ENCODE measurements around the gene TAB3. TPM values are rescaled to one million over a fixed set of nuclear protein-coding genes. Genes with fewer than 3 reads are reported as not detected.

The TAB3 gene
- total and polyA plus RNA-seq, 7 donors, result 6.7 to 31.6 (median 17.4) TPM

DNA sequence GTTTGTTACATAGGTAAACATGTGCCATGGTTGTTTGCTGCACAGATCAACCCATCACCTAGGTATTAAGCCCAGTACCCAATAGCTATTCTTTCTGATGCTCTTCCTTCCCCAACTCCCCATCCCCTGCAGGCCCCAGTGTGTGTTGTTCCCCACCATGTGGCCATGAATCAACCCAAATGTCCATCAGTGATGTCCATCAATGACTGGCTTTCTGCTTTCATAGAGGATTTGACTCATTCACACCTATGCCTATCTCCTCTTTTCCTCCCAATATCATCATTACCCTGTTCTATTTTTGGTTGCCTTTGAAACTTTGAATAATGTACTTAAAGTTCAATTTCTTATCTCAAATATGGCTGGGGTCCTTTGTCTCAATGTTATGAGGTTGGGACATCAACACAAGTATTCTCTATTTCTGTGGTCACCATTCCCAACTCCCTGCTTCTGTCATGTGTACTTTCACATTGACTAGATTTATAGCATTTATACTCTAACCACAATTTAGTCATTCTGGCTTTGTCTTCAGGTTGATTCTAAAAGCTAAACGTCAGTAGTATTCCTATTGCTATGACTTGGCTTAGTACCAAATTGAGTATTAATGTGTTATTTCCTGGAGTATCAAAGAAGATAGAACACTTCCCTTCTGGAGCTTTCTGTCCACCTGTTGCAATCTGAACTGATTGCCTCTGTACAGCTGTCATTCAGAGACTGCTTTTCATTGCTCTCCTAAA is 107.2 kb downstream of the TAB3 start:
- H3K36me3 ChIP-seq, result no peaks in the 10 kb centered on the region
- no peak for TF ChIP-seq POLR2A (IDR thresholded peaks at IDR 0.05)
- no peak for TF ChIP-seq POLR2AphosphoS5 (IDR thresholded peaks at IDR 0.05)
- TF ChIP-seq, protein P1, sequence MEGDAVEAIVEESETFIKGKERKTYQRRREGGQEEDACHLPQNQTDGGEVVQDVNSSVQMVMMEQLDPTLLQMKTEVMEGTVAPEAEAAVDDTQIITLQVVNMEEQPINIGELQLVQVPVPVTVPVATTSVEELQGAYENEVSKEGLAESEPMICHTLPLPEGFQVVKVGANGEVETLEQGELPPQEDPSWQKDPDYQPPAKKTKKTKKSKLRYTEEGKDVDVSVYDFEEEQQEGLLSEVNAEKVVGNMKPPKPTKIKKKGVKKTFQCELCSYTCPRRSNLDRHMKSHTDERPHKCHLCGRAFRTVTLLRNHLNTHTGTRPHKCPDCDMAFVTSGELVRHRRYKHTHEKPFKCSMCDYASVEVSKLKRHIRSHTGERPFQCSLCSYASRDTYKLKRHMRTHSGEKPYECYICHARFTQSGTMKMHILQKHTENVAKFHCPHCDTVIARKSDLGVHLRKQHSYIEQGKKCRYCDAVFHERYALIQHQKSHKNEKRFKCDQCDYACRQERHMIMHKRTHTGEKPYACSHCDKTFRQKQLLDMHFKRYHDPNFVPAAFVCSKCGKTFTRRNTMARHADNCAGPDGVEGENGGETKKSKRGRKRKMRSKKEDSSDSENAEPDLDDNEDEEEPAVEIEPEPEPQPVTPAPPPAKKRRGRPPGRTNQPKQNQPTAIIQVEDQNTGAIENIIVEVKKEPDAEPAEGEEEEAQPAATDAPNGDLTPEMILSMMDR (IDR thresholded peaks at IDR 0.05), result no peak
- TF ChIP-seq EP300 (IDR thresholded peaks at IDR 0.05), result no peak
- 4 to 19% methylated on average over 1 of the region's 1 CpG for WGBS, 2 donors
- H3K4me3 ChIP-seq, result no peak overlapping the region
- H3K27me3 ChIP-seq, result no peaks in the 10 kb centered on the region
- intact Hi-C loops (cut with DNase I), result no loop called here
- no peak for DNase-seq
- H3K27ac ChIP-seq, result no peak overlapping the region
- H3K4me1 ChIP-seq, result no peaks in the 10 kb centered on the region
- no peaks in the 10 kb centered on the region for H3K9me3 ChIP-seq

DNA sequence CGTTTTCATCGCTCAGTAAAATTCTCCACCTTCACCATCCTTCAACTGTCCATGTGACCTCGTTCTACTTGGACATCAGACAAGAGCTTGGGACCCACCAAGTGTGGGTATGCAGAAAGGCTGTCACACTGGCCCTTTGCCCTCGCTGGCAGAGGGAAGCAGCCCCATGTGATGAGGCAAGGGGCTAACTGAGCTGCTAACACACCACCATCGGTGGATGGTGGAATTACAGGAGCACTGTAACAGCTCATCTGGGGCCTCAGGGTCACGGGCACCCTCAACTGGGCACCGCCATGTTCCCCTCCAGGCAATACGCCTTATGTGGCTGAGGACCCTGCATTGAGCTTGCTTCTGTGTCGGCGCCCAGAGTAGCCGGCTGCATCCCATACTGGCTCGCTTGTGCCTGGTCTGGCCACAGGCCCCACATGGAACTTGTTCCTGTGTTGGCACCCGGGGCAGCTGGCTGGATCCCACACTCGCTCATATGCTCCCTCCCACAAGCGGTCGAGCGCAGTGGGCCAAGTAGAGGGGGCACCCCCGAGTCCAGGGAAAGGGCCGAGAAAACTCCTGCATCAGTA is 109.5 kb downstream of the TAB3 start:
- Histone ChIP-seq H3K9me3 (no peaks in the 10 kb centered on the region), H3K27me3 (no peaks in the 10 kb centered on the region), H3K4me1 (no peaks in the 10 kb centered on the region), H3K4me3 (no peak overlapping the region), H3K27ac (no peak overlapping the region), H3K36me3 (no peaks in the 10 kb centered on the region)
- 94 to 96% methylated on average over 19 of the region's 19 CpGs for WGBS, 2 donors
- intact Hi-C loops (cut with DNase I), result no loop called here
- DNase-seq, result no peak
- TF ChIP-seq, protein P1 (IDR thresholded peaks at IDR 0.05), result no peak
- TF ChIP-seq POLR2A (IDR thresholded peaks at IDR 0.05), result no peak
- TF ChIP-seq EP300 (IDR thresholded peaks at IDR 0.05), result no peak
- no peak for TF ChIP-seq POLR2AphosphoS5 (IDR thresholded peaks at IDR 0.05)

DNA sequence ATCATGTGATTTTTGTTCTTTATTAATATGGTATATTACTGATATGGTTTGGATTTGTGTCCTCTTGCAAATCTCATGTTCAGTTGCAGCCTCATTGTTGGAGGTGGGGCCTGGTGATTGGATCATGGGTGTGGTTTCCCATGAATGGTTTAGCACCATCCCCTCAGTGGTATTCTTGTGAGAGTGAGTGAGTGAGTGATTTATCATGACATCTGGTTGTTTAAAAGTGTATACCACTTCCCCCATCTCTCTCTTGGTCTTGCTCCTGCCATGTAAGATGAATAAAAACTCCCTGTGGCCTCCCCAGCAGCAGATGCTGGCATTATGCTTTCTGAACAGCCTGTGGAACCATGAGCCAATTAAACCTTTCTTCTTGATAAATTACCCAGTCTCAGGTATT is 111.5 kb downstream of the TAB3 start:
- no peak for DNase-seq
- H3K27ac ChIP-seq, result no peak overlapping the region
- no peak overlapping the region for H3K4me3 ChIP-seq
- H3K36me3 ChIP-seq, result no peaks in the 10 kb centered on the region
- TF ChIP-seq EP300 (IDR thresholded peaks at IDR 0.05) (no peak), POLR2AphosphoS5 (IDR thresholded peaks at IDR 0.05) (no peak), POLR2A (IDR thresholded peaks at IDR 0.05) (no peak)
- TF ChIP-seq, protein P1 (IDR thresholded peaks at IDR 0.05), result no peak
- intact Hi-C loops (cut with DNase I), result no loop called here
- no peaks in the 10 kb centered on the region for H3K9me3 ChIP-seq
- H3K27me3 ChIP-seq, result no peaks in the 10 kb centered on the region
- no peaks in the 10 kb centered on the region for H3K4me1 ChIP-seq

Other genes with a start within 250 kb of the TAB3 start
- gene GK, start 235.8 kb downstream of the TAB3 start, total RNA-seq, result 1 to 10 TPM; 2.5 to 8.0 (median 2.7) TPM
- gene GK, start 235.8 kb downstream of the TAB3 start, polyA plus RNA-seq, result 10 to 100 TPM; 14.1 to 47.6 (median 18.6) TPM
- gene FTHL17, start 182.8 kb upstream of the TAB3 start, total RNA-seq, result not detected
- not detected for gene FTHL17, start 182.8 kb upstream of the TAB3 start, polyA plus RNA-seq